ENCODE measurements around the gene ZNF277.

DNA sequence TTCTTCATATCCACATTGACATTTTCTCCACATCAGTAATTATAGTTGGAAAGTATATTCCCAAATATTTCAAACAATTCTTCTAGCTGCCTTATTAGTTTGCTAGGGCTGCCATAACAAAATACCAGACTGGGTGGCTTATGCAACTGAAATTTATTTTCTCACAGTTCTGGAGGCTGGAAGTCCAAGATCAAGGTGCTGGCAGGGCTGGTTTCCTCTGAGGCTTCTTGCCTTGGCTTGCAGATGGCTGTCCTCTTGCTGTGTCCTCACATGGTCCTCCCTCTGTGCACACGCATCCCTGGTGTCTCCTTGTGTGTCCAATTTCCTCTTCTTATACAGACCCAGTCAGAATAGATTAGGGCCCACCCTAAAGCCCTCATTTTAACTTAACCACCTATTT is 34.8 kb upstream of the ZNF277 start:
- TF ChIP-seq, protein P1, sequence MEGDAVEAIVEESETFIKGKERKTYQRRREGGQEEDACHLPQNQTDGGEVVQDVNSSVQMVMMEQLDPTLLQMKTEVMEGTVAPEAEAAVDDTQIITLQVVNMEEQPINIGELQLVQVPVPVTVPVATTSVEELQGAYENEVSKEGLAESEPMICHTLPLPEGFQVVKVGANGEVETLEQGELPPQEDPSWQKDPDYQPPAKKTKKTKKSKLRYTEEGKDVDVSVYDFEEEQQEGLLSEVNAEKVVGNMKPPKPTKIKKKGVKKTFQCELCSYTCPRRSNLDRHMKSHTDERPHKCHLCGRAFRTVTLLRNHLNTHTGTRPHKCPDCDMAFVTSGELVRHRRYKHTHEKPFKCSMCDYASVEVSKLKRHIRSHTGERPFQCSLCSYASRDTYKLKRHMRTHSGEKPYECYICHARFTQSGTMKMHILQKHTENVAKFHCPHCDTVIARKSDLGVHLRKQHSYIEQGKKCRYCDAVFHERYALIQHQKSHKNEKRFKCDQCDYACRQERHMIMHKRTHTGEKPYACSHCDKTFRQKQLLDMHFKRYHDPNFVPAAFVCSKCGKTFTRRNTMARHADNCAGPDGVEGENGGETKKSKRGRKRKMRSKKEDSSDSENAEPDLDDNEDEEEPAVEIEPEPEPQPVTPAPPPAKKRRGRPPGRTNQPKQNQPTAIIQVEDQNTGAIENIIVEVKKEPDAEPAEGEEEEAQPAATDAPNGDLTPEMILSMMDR (IDR thresholded peaks at IDR 0.05) = no peak
- TF ChIP-seq POLR2A (IDR thresholded peaks at IDR 0.05; ENCODE audit: low read depth) = no peak

Measured in esophagus muscularis mucosa (tissue), 3 donors.